ENCODE results near the gene CRYBB1.

The CRYBB1 gene

GRCh38 chr22:26549902-26550497 lies 67.8 kb downstream of the CRYBB1 start:
- no peak for DNase-seq

All from activated CD4-positive, alpha-beta T cell treated with anti-CD3 and anti-CD28 coated beads, Interleukin-2, amount 50 U/mL, for 1 hour (primary cell).